PFSK-1 (cell line): ENCODE results near the gene WDR74.

Source experiments
- FOXP2 ChIP-seq: optimal IDR thresholded peaks from 2 replicates; pipeline ENCODE3; 2011; ENCODE audit warnings: borderline replicate concordance, control low read depth, inconsistent platforms; ENCODE audit not compliant: insufficient read depth; ENCODE audit errors: extremely low read length, extremely low read depth
- TF ChIP-seq, protein P1 (sequence below), 2 experiments: IDR thresholded peaks; 2 replicates each; pipeline versions ENCODE4 v1.6.1 to v1.8.0; 2011 to 2012; ENCODE audit warnings: low read depth in 2 of 2, low read length in 2 of 2, control low read depth in 1 of 2, inconsistent platforms in 1 of 2, mild to moderate bottlenecking in 1 of 2, moderate library complexity in 1 of 2; ENCODE audit not compliant: insufficient read depth in 1 of 2

DNA sequence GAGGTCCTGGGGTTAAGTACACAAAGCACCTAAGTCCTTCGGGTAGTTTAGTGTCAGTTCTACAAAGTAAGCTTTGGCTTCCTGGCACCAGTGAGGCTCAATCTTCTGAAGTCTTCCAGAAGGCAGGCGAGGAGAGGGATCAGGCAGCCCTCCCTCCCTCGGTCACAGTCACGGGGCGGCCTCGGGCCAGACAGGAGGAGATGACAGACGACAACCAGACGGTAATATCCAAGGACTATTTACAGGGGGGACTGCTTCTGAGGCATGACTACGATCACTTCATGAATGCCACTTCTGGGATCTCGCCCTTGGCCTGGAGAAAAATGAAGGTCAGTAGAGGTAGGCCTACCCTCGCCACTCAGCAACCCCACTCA lies 47.2 kb downstream of the WDR74 start:
- TF ChIP-seq, protein P1, sequence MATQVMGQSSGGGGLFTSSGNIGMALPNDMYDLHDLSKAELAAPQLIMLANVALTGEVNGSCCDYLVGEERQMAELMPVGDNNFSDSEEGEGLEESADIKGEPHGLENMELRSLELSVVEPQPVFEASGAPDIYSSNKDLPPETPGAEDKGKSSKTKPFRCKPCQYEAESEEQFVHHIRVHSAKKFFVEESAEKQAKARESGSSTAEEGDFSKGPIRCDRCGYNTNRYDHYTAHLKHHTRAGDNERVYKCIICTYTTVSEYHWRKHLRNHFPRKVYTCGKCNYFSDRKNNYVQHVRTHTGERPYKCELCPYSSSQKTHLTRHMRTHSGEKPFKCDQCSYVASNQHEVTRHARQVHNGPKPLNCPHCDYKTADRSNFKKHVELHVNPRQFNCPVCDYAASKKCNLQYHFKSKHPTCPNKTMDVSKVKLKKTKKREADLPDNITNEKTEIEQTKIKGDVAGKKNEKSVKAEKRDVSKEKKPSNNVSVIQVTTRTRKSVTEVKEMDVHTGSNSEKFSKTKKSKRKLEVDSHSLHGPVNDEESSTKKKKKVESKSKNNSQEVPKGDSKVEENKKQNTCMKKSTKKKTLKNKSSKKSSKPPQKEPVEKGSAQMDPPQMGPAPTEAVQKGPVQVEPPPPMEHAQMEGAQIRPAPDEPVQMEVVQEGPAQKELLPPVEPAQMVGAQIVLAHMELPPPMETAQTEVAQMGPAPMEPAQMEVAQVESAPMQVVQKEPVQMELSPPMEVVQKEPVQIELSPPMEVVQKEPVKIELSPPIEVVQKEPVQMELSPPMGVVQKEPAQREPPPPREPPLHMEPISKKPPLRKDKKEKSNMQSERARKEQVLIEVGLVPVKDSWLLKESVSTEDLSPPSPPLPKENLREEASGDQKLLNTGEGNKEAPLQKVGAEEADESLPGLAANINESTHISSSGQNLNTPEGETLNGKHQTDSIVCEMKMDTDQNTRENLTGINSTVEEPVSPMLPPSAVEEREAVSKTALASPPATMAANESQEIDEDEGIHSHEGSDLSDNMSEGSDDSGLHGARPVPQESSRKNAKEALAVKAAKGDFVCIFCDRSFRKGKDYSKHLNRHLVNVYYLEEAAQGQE (IDR thresholded peaks at IDR 0.05; ENCODE audit: insufficient read depth in 1 of 2, low read depth in 2 of 2, low read length in 2 of 2): no peak
- TF ChIP-seq FOXP2: no peak
